ENCODE measurements around the gene CNOT2. TPM values are rescaled to one million over a fixed set of nuclear protein-coding genes. Genes with fewer than 3 reads are reported as not detected.

Gene CNOT2
- total RNA-seq = 144 and 153 TPM in 2 replicates

GRCh38 chr12:70242695-70243509 lies at the start of gene CNOT2:
Gene CNOT2, plus strand, starts transcription at chr12:70243433. Its CDS starts 34,794 bp downstream, at chr12:70278227.
- H3K4me1 ChIP-seq (ENCODE audit: insufficient read depth, low read length) = peaks cover 29% of the 10 kb centered on the region
- peaks cover 20% of the 10 kb centered on the region for H4K20me1 ChIP-seq (ENCODE audit: insufficient read depth, low read length)
- DNase-seq (ENCODE audit: insufficient read length, low spot score, missing footprints) = peak; percentile 91
- H3K4me3 ChIP-seq (ENCODE audit: insufficient read depth, low read length) = peak within 1 kb of the TSS; percentile 98
- peaks cover 19% of the 10 kb centered on the region for H3K36me3 ChIP-seq (ENCODE audit: insufficient read depth, low read length)
- H3K27me3 ChIP-seq (ENCODE audit: insufficient read depth, low read length) = no peaks in the 10 kb centered on the region
- TF ChIP-seq CTCF (IDR thresholded peaks at IDR 0.05; ENCODE audit: extremely low read depth, low read depth, low read length) = no peak
- peak within 1 kb of the TSS; percentile 98 for H3K27ac ChIP-seq (ENCODE audit: low read depth, low read length)
- H3K4me2 ChIP-seq (ENCODE audit: insufficient read depth, low read length) = peak within 1 kb of the TSS; percentile 100
- peak within 1 kb of the TSS; percentile 100 for H2AFZ ChIP-seq (ENCODE audit: low read length)
- H3K79me2 ChIP-seq (ENCODE audit: insufficient read depth, low read length) = peaks cover 64% of the 10 kb centered on the region
- no peaks in the 10 kb centered on the region for H3K9me3 ChIP-seq (ENCODE audit: low read depth, low read length)

GRCh38 chr12:70194076-70194475 lies 49.2 kb upstream of the CNOT2 start:
- no peak overlapping the region for H2AFZ ChIP-seq (ENCODE audit: low read length)
- H3K9me3 ChIP-seq (ENCODE audit: low read depth, low read length) = no peaks in the 10 kb centered on the region
- no peak overlapping the region for H3K27ac ChIP-seq (ENCODE audit: low read depth, low read length)
- H4K20me1 ChIP-seq (ENCODE audit: insufficient read depth, low read length) = no peaks in the 10 kb centered on the region
- H3K36me3 ChIP-seq (ENCODE audit: insufficient read depth, low read length) = no peaks in the 10 kb centered on the region
- TF ChIP-seq CTCF (IDR thresholded peaks at IDR 0.05; ENCODE audit: extremely low read depth, low read depth, low read length) = no peak
- H3K4me1 ChIP-seq (ENCODE audit: insufficient read depth, low read length) = no peaks in the 10 kb centered on the region
- H3K79me2 ChIP-seq (ENCODE audit: insufficient read depth, low read length) = no peaks in the 10 kb centered on the region
- H3K4me2 ChIP-seq (ENCODE audit: insufficient read depth, low read length) = no peak overlapping the region
- H3K4me3 ChIP-seq (ENCODE audit: insufficient read depth, low read length) = no peak overlapping the region
- no peaks in the 10 kb centered on the region for H3K27me3 ChIP-seq (ENCODE audit: insufficient read depth, low read length)
- no peak for DNase-seq (ENCODE audit: insufficient read length, low spot score, missing footprints)

GRCh38 chr12:70196811-70197281 lies 46.4 kb upstream of the CNOT2 start:
- no peak overlapping the region for H3K27ac ChIP-seq (ENCODE audit: low read depth, low read length)

More at GRCh38 chr12:70196811-70197281, 46.4 kb upstream of the CNOT2 start:
- Histone ChIP-seq H3K79me2 (ENCODE audit: insufficient read depth, low read length) (no peaks in the 10 kb centered on the region), H3K4me1 (ENCODE audit: insufficient read depth, low read length) (no peaks in the 10 kb centered on the region), H3K9me3 (ENCODE audit: low read depth, low read length) (no peaks in the 10 kb centered on the region), H4K20me1 (ENCODE audit: insufficient read depth, low read length) (no peaks in the 10 kb centered on the region), H3K36me3 (ENCODE audit: insufficient read depth, low read length) (no peaks in the 10 kb centered on the region), H3K4me2 (ENCODE audit: insufficient read depth, low read length) (no peak overlapping the region), H3K27me3 (ENCODE audit: insufficient read depth, low read length) (no peaks in the 10 kb centered on the region), H3K4me3 (ENCODE audit: insufficient read depth, low read length) (no peak overlapping the region), H2AFZ (ENCODE audit: low read length) (no peak overlapping the region)
- DNase-seq (ENCODE audit: insufficient read length, low spot score, missing footprints) = no peak
- no peak for TF ChIP-seq CTCF (IDR thresholded peaks at IDR 0.05; ENCODE audit: extremely low read depth, low read depth, low read length)

All from osteoblast (primary cell).